Heart left ventricle (tissue), 13 donors: ENCODE measurements around the gene MIB2.
"Not testable (repeated sequence)": the region's sequence is repeated elsewhere in the genome, so short reads cannot be mapped to it uniquely, and the experiment has no call there.

Source experiments
- CTCF ChIP-seq, 12 donors: fragments of 200-600 bp; sonication (generic) in 4 of 12; IDR thresholded peaks; one replicate each; pipeline versions ENCODE4 v1.5.0 to v1.8.0; 2018 to 2022; ENCODE audit warnings: antibody characterized with exemption in 12 of 12, mild to moderate bottlenecking in 5 of 12
- POLR2A ChIP-seq, 2 donors: fragments of 450-650 bp; IDR thresholded peaks; one replicate each; pipeline ENCODE4 v1.6.1; 2017; ENCODE audit warnings: antibody characterized with exemption in 2 of 2, mild to moderate bottlenecking in 2 of 2, moderate library complexity in 2 of 2
- donor health status: ischemic (EF 13 %, LVEDD 7.1; RV severe dilation, severe dysfunction).
- donor health status: DM: no; HTN: yes; CAD: no.
- donor health status: DM: no; HTN: no; CAD: no.
- donor health status: ischemic (EF 25% LVEDD 6.9; RV normal size, moderate dysfunction).
- donor health status: ischemic (EF 25% LVEDD 5.7; RV mildly dilated, moderate dysfunction).
- donor health status: ischemic (EF 35%, LVEDD 5.7; RV mildly dilated, moderate dysfunction).
- donor health status: nonischemic (EF 11% LVEDD 7.7; RV severe dilation, severe dysfunction).
- donor health status: DM: yes; HTN: yes; CAD: no.
- donor health status: PGD.
- donor health status: ischemic (EF 29% LVEDD 5.4; RV normal size, mild dysfunction).
- donor health status: nonischemic (EF 23%, LVEDD 6.1; RV moderate dilation, normal function).

- TF ChIP-seq CTCF, POLR2A (IDR thresholded peaks at IDR 0.05): not testable (repeated sequence)
Measured at GRCh38 chr1:1675218-1675617, 59.9 kb downstream of the MIB2 start.
